ENCODE results near the gene ADARB2. TPM values are rescaled to one million over a fixed set of nuclear protein-coding genes. Genes with fewer than 3 reads are reported as not detected.

ADARB2 gene
- total and polyA plus RNA-seq, 3 donors from 2014 or later: 8.5 to 13.0 (median 10.4) TPM

GRCh38 chr10:1608851-1609647 is 128.3 kb downstream of the ADARB2 start:
- no peaks in the 10 kb centered on the region for H3K4me1 ChIP-seq
- no peaks in the 10 kb centered on the region for H3K36me3 ChIP-seq (ENCODE audit: low read depth, missing control alignments)
- no peaks in the 10 kb centered on the region for H3K27me3 ChIP-seq
- WGBS, 2 donors: 23 to 39% methylated on average over 22 to 28 of the region's 28 CpGs
- no peaks in the 10 kb centered on the region for H3K9me3 ChIP-seq
- TF ChIP-seq POLR2A (IDR thresholded peaks at IDR 0.05) (no peak), CTCF (IDR thresholded peaks at IDR 0.05) (no peak)
- H3K4me3 ChIP-seq: no peak overlapping the region
- H3K27ac ChIP-seq: no peak overlapping the region
- intact Hi-C loops (cut with DNase I; ENCODE audit: low total_unique reads): no loop called here
- no peak for DNase-seq

- no peaks in the 10 kb centered on the region for H3K9me3 ChIP-seq
- no peak for TF ChIP-seq CTCF (IDR thresholded peaks at IDR 0.05)
- TF ChIP-seq POLR2A (IDR thresholded peaks at IDR 0.05): no peak
These were observed 128.9 kb downstream of the ADARB2 start for GRCh38 chr10:1608408-1608807.

GRCh38 chr10:1607466-1607865 is 129.9 kb downstream of the ADARB2 start:
- intact Hi-C loops (cut with DNase I; ENCODE audit: low total_unique reads): no loop called here
- no peak for DNase-seq
- H3K9me3 ChIP-seq: no peaks in the 10 kb centered on the region
- WGBS, 2 donors: 84 to 92% methylated on average over 2 to 14 of the region's 14 CpGs
- no peaks in the 10 kb centered on the region for H3K4me1 ChIP-seq
- H3K4me3 ChIP-seq: no peak overlapping the region
- no peak for TF ChIP-seq POLR2A (IDR thresholded peaks at IDR 0.05)
- no peak for TF ChIP-seq CTCF (IDR thresholded peaks at IDR 0.05)
- no peaks in the 10 kb centered on the region for H3K36me3 ChIP-seq (ENCODE audit: low read depth, missing control alignments)
- no peaks in the 10 kb centered on the region for H3K27me3 ChIP-seq
- H3K27ac ChIP-seq: no peak overlapping the region

More at GRCh38 chr10:1608408-1608807, 128.9 kb downstream of the ADARB2 start:
- Histone ChIP-seq H3K27ac (no peak overlapping the region), H3K4me3 (no peak overlapping the region), H3K27me3 (no peaks in the 10 kb centered on the region), H3K4me1 (no peaks in the 10 kb centered on the region), H3K36me3 (ENCODE audit: low read depth, missing control alignments) (no peaks in the 10 kb centered on the region)
- WGBS, 2 donors: 49 to 60% methylated on average over 3 of the region's 3 CpGs
- intact Hi-C loops (cut with DNase I; ENCODE audit: low total_unique reads): no loop called here
- DNase-seq: no peak

GRCh38 chr10:1605999-1606940 is 131.1 kb downstream of the ADARB2 start:
- Histone ChIP-seq H3K9me3 (no peaks in the 10 kb centered on the region), H3K4me1 (no peaks in the 10 kb centered on the region), H3K27ac (no peak overlapping the region), H3K27me3 (no peaks in the 10 kb centered on the region), H3K36me3 (ENCODE audit: low read depth, missing control alignments) (no peaks in the 10 kb centered on the region), H3K4me3 (no peak overlapping the region)
- intact Hi-C loops (cut with DNase I; ENCODE audit: low total_unique reads): no loop called here
- no peak for DNase-seq
- TF ChIP-seq POLR2A (IDR thresholded peaks at IDR 0.05) (no peak), CTCF (IDR thresholded peaks at IDR 0.05) (no peak)
- WGBS, 2 donors: 83 to 87% methylated on average over 13 to 14 of the region's 14 CpGs

Measured in testis (tissue), 3 donors.